Astrocyte of the hippocampus (primary cell): ENCODE data around the gene N4BP2.
A peak's percentile ranks its signal among the peaks of the same experiment; 100 is the strongest.
"Not testable (repeated sequence)": the region's sequence is repeated elsewhere in the genome, so short reads cannot be mapped to it uniquely, and the experiment has no call there.

Source experiments
- DNase-seq: peaks from one replicate; pipeline ENCODE4 v3.0.0; 2011; ENCODE audit warnings: low read depth, low spot score

Gene N4BP2

GRCh38 chr4:40087799-40088366, 31.2 kb downstream of the N4BP2 start:
- DNase-seq, result no peak

GRCh38 chr4:40093400-40093799, 36.8 kb downstream of the N4BP2 start:
- DNase-seq, result not testable (repeated sequence)

- no peak for DNase-seq
These were observed 42.4 kb downstream of the N4BP2 start for GRCh38 chr4:40099010-40099409.

GRCh38 chr4:40107150-40107549, 50.5 kb downstream of the N4BP2 start:
- DNase-seq, result not testable (repeated sequence)

GRCh38 chr4:40112027-40112792, 55.6 kb downstream of the N4BP2 start:
- DNase-seq, result no peak

GRCh38 chr4:40114206-40114605, 57.6 kb downstream of the N4BP2 start:
- DNase-seq, result no peak

GRCh38 chr4:40118861-40119260, 62.2 kb downstream of the N4BP2 start:
- DNase-seq, result no peak

GRCh38 chr4:40119344-40119743, 62.7 kb downstream of the N4BP2 start:
- no peak for DNase-seq

GRCh38 chr4:40121515-40121914, 64.9 kb downstream of the N4BP2 start:
- peak; percentile 75 for DNase-seq

- no peak for DNase-seq
These were observed 66.3 kb downstream of the N4BP2 start for GRCh38 chr4:40122941-40123340.

- DNase-seq, result no peak
These were observed 68.0 kb downstream of the N4BP2 start for GRCh38 chr4:40124690-40125089.

- no peak for DNase-seq
These were observed 73.9 kb downstream of the N4BP2 start for GRCh38 chr4:40130401-40131036.

- DNase-seq, result no peak
These were observed 76.2 kb downstream of the N4BP2 start for GRCh38 chr4:40132816-40133215.

- DNase-seq, result no peak
These were observed 77.7 kb downstream of the N4BP2 start for GRCh38 chr4:40134206-40134917.

- not testable (repeated sequence) for DNase-seq
These were observed 79.6 kb downstream of the N4BP2 start for GRCh38 chr4:40136202-40136601.

GRCh38 chr4:40140196-40140595, 83.5 kb downstream of the N4BP2 start:
- DNase-seq, result peak; percentile 10

- DNase-seq, result not testable (repeated sequence)
These were observed 83.9 kb downstream of the N4BP2 start for GRCh38 chr4:40140597-40140996.

- no peak for DNase-seq
These were observed 87.4 kb downstream of the N4BP2 start for GRCh38 chr4:40143926-40144508.

- DNase-seq, result no peak
These were observed 88.1 kb downstream of the N4BP2 start for GRCh38 chr4:40144716-40145115.

- not testable (repeated sequence) for DNase-seq
These were observed 90.8 kb downstream of the N4BP2 start for GRCh38 chr4:40147490-40147889.

- peak; percentile 75 for DNase-seq
These were observed 93.3 kb downstream of the N4BP2 start for GRCh38 chr4:40149960-40150385.

- DNase-seq, result no peak
These were observed 94.3 kb downstream of the N4BP2 start for GRCh38 chr4:40150932-40151331.
